ENCODE measurements around the gene FAM193A. TPM values are rescaled to one million over a fixed set of nuclear protein-coding genes. Genes with fewer than 3 reads are reported as not detected.

Gene FAM193A
- total RNA-seq, 1 experiment from 2014 or later: 31.3 TPM

DNA sequence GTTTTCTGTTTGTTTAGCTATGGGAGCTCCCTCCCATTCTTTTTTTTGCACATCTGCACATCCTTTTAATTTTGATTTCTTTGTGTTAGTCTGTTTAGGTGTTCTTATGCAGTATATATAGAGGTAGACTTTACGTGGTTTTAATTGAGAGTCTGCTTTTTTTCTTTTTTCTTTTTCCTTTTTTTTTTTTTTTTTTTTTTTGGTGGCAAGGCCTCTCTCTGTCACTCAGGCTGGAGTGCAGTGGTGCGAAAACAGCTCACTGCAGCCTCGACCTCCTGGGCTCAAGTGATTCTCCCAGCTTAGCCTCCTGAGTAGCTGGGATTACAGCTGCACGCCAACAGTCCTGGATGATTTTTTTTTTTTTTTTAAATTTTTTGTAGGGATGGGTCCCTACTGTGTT, 68.2 kb downstream of the FAM193A start:
- CTCF ChIA-PET: interaction anchor here (0.7 kb wide), 1 partner anchor 485 kb away, joined by 3 read pairs; no protein-coding TSS in a partner anchor
- POLR2A ChIA-PET: no interaction called here
- TF ChIP-seq, protein P1, sequence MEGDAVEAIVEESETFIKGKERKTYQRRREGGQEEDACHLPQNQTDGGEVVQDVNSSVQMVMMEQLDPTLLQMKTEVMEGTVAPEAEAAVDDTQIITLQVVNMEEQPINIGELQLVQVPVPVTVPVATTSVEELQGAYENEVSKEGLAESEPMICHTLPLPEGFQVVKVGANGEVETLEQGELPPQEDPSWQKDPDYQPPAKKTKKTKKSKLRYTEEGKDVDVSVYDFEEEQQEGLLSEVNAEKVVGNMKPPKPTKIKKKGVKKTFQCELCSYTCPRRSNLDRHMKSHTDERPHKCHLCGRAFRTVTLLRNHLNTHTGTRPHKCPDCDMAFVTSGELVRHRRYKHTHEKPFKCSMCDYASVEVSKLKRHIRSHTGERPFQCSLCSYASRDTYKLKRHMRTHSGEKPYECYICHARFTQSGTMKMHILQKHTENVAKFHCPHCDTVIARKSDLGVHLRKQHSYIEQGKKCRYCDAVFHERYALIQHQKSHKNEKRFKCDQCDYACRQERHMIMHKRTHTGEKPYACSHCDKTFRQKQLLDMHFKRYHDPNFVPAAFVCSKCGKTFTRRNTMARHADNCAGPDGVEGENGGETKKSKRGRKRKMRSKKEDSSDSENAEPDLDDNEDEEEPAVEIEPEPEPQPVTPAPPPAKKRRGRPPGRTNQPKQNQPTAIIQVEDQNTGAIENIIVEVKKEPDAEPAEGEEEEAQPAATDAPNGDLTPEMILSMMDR (IDR thresholded peaks at IDR 0.05; ENCODE audit: unreplicated experiment): no peak
- H3K4me1 Mint-ChIP-seq (ENCODE audit: insufficient read depth, unreplicated experiment): peaks cover 13% of the 10 kb centered on the region
- peaks cover 41% of the 10 kb centered on the region for H3K36me3 Mint-ChIP-seq (ENCODE audit: insufficient read depth, unreplicated experiment)
- no TSS peak for BruUV-seq (replicated peaks)
- intact Hi-C loops (cut with micrococcal nuclease): no loop called here
- DNase-seq (ENCODE audit: unreplicated experiment): no peak
- no peaks in the 10 kb centered on the region for H3K27me3 Mint-ChIP-seq (ENCODE audit: insufficient read depth, unreplicated experiment)
- H3K27ac Mint-ChIP-seq (ENCODE audit: low read depth, unreplicated experiment): no peak overlapping the region
- H3K9me3 Mint-ChIP-seq (ENCODE audit: unreplicated experiment): no peaks in the 10 kb centered on the region
- no peak overlapping the region for H3K4me3 Mint-ChIP-seq (ENCODE audit: unreplicated experiment)

GRCh38 chr4:2606960-2607506, 70.6 kb downstream of the FAM193A start:
- H3K27me3 Mint-ChIP-seq (ENCODE audit: insufficient read depth, unreplicated experiment): no peaks in the 10 kb centered on the region
- no peak overlapping the region for H3K4me3 Mint-ChIP-seq (ENCODE audit: unreplicated experiment)
- TF ChIP-seq, protein P1 (IDR thresholded peaks at IDR 0.05; ENCODE audit: unreplicated experiment): no peak
- H3K9me3 Mint-ChIP-seq (ENCODE audit: unreplicated experiment): no peaks in the 10 kb centered on the region
- ChIA-PET POLR2A (interaction anchor here (0.5 to 1.8 kb wide), 2 partner anchors 9 to 70 kb away, joined by 3 to 4 read pairs; no protein-coding TSS in a partner anchor), CTCF (no interaction called here)
- BruUV-seq (replicated peaks): no TSS peak
- H3K36me3 Mint-ChIP-seq (ENCODE audit: insufficient read depth, unreplicated experiment): peaks cover 26% of the 10 kb centered on the region
- H3K27ac Mint-ChIP-seq (ENCODE audit: low read depth, unreplicated experiment): no peak overlapping the region
- DNase-seq (ENCODE audit: unreplicated experiment): no peak
- H3K4me1 Mint-ChIP-seq (ENCODE audit: insufficient read depth, unreplicated experiment): peaks cover 5% of the 10 kb centered on the region
- intact Hi-C loops (cut with micrococcal nuclease): no loop called here

DNA sequence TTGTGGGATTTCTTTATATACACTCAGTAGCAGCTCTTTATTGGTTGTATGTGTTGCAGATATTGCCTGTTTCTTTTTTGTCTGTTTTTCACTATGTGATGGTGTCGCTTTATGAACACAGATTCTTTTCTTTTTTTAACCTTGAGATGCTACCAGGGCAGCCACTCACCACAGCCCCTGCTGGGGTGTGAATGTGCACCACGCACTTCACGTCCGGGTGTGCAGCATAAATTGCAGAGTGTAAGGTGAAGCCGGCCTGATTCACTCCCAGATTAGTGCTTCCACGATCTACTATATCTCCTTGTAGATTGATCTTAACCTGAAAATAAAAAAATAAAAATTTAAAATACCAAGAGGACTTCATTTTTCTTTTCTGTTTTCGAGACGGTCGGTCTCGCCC, 71.4 kb downstream of the FAM193A start:
- TF ChIP-seq, protein P1 (IDR thresholded peaks at IDR 0.05; ENCODE audit: unreplicated experiment): no peak
- no peaks in the 10 kb centered on the region for H3K27me3 Mint-ChIP-seq (ENCODE audit: insufficient read depth, unreplicated experiment)
- H3K4me3 Mint-ChIP-seq (ENCODE audit: unreplicated experiment): no peak overlapping the region
- no peaks in the 10 kb centered on the region for H3K9me3 Mint-ChIP-seq (ENCODE audit: unreplicated experiment)
- CTCF ChIA-PET: no interaction called here
- H3K36me3 Mint-ChIP-seq (ENCODE audit: insufficient read depth, unreplicated experiment): peaks cover 18% of the 10 kb centered on the region
- POLR2A ChIA-PET: no interaction called here
- H3K27ac Mint-ChIP-seq (ENCODE audit: low read depth, unreplicated experiment): no peak overlapping the region
- intact Hi-C loops (cut with micrococcal nuclease): no loop called here
- BruUV-seq (replicated peaks): no TSS peak
- no peak for DNase-seq (ENCODE audit: unreplicated experiment)
- H3K4me1 Mint-ChIP-seq (ENCODE audit: insufficient read depth, unreplicated experiment): peaks cover 5% of the 10 kb centered on the region

- POLR2A ChIA-PET: no interaction called here
- no peak overlapping the region for H3K27ac Mint-ChIP-seq (ENCODE audit: low read depth, unreplicated experiment)
- BruUV-seq (replicated peaks): no TSS peak
- no peak overlapping the region for H3K4me3 Mint-ChIP-seq (ENCODE audit: unreplicated experiment)
- H3K4me1 Mint-ChIP-seq (ENCODE audit: insufficient read depth, unreplicated experiment): peaks cover 5% of the 10 kb centered on the region
- H3K27me3 Mint-ChIP-seq (ENCODE audit: insufficient read depth, unreplicated experiment): no peaks in the 10 kb centered on the region
- TF ChIP-seq, protein P1 (IDR thresholded peaks at IDR 0.05; ENCODE audit: unreplicated experiment): no peak
- no peak for DNase-seq (ENCODE audit: unreplicated experiment)
- CTCF ChIA-PET: no interaction called here
- peaks cover 17% of the 10 kb centered on the region for H3K36me3 Mint-ChIP-seq (ENCODE audit: insufficient read depth, unreplicated experiment)
- no peaks in the 10 kb centered on the region for H3K9me3 Mint-ChIP-seq (ENCODE audit: unreplicated experiment)
- intact Hi-C loops (cut with micrococcal nuclease): no loop called here
These were observed 71.8 kb downstream of the FAM193A start for GRCh38 chr4:2608291-2608690.
